HG03520 (cell line): ENCODE data around the gene TGFB3.
"Not testable (repeated sequence)": the region's sequence is repeated elsewhere in the genome, so short reads cannot be mapped to it uniquely, and the experiment has no call there.

ENCODE experiments used
- ATAC-seq: cut with Tn5 transposase; IDR thresholded peaks from one replicate; pipeline ENCODE4 v1.9.1; 2021; ENCODE audit warnings: mild to moderate bottlenecking, moderate library complexity; ENCODE audit not compliant: unreplicated experiment

TGFB3 gene

GRCh38 chr14:75981426-75982265, at the start of gene TGFB3:
TSS of gene TGFB3 (minus strand) at chr14:75981995. CDS start at chr14:75980893, 1,102 bp downstream.
- peak; percentile 46 for ATAC-seq

GRCh38 chr14:76024211-76024907, 42.6 kb upstream of the TGFB3 start:
- no peak for ATAC-seq

- no peak for ATAC-seq
These were observed 42.0 kb upstream of the TGFB3 start for GRCh38 chr14:76023757-76024156.

- ATAC-seq = no peak
These were observed 41.2 kb upstream of the TGFB3 start for GRCh38 chr14:76022991-76023390.

- ATAC-seq = no peak
These were observed 37.9 kb upstream of the TGFB3 start for GRCh38 chr14:76019676-76020075.

- no peak for ATAC-seq
These were observed 33.9 kb upstream of the TGFB3 start for GRCh38 chr14:76015668-76016067.

- no peak for ATAC-seq
These were observed 33.4 kb upstream of the TGFB3 start for GRCh38 chr14:76015191-76015590.

GRCh38 chr14:76012354-76012753, 30.6 kb upstream of the TGFB3 start:
- no peak for ATAC-seq

GRCh38 chr14:76011930-76012329, 30.1 kb upstream of the TGFB3 start:
- no peak for ATAC-seq

- ATAC-seq = not testable (repeated sequence)
These were observed 27.8 kb upstream of the TGFB3 start for GRCh38 chr14:76009627-76010026.

- ATAC-seq = no peak
These were observed 26.1 kb upstream of the TGFB3 start for GRCh38 chr14:76007852-76008251.

- ATAC-seq = no peak
These were observed 25.6 kb upstream of the TGFB3 start for GRCh38 chr14:76007379-76007778.

- no peak for ATAC-seq
These were observed 24.5 kb upstream of the TGFB3 start for GRCh38 chr14:76006253-76006652.

GRCh38 chr14:76002383-76002782, 20.6 kb upstream of the TGFB3 start:
- no peak for ATAC-seq

GRCh38 chr14:75999511-76000190, 17.9 kb upstream of the TGFB3 start:
- no peak for ATAC-seq

- ATAC-seq = no peak
These were observed 14.7 kb upstream of the TGFB3 start for GRCh38 chr14:75996488-75996887.

- ATAC-seq = no peak
These were observed 13.7 kb upstream of the TGFB3 start for GRCh38 chr14:75995372-75996041.

- peak; percentile 50 for ATAC-seq
These were observed 11.8 kb upstream of the TGFB3 start for GRCh38 chr14:75993567-75994041.

GRCh38 chr14:75991753-75992152, 10.0 kb upstream of the TGFB3 start:
- ATAC-seq = no peak

- no peak for ATAC-seq
These were observed 8.5 kb upstream of the TGFB3 start for GRCh38 chr14:75990297-75990696.

- ATAC-seq = no peak
These were observed 7.3 kb upstream of the TGFB3 start for GRCh38 chr14:75989134-75989533.
